Measurements from ENCODE around the gene CLCN2. TPM values are rescaled to one million over a fixed set of nuclear protein-coding genes. Genes with fewer than 3 reads are reported as not detected.

CLCN2 gene
- total RNA-seq, 4 donors from 2014 or later, result 13.7 to 246 (median 73.1) TPM

GRCh38 chr3:184371570-184372018, 10.2 kb upstream of the CLCN2 start:
- peak in 1 of 3 donors; percentile 46 for TF ChIP-seq POLR2AphosphoS5 (IDR thresholded peaks at IDR 0.05)
- TF ChIP-seq POLR2A (IDR thresholded peaks at IDR 0.05), result no peak
- TF ChIP-seq CTCF (IDR thresholded peaks at IDR 0.05), result peak; percentile 85 to 93 (median 91)
- Histone ChIP-seq H3K9me3 (no peaks in the 10 kb centered on the region), H3K4me1 (peaks cover 0 to 7% (median 0%) of the 10 kb centered on the region in 4 donors), H3K36me3 (peaks cover 0 to 6% (median 2%) of the 10 kb centered on the region in 4 donors), H3K27me3 (peaks cover 11% of the 10 kb centered on the region), H3K27ac (no peak overlapping the region), H3K4me3 (no peak overlapping the region)
- intact Hi-C loops (cut with DNase I; ENCODE audit: low total_unique reads), result loop anchor here (5.0 kb wide), 1 partner anchor 171 kb away; no protein-coding TSS in a partner anchor
- DNase-seq, result peak; percentile 78
- 37 to 52% methylated on average over 3 to 5 of the region's 5 CpGs for WGBS, 2 donors (ENCODE audit: low coverage in 1 of 2)
- in situ Hi-C loops (cut with MboI; ENCODE audit: low pct_ligation_motif_present in 1 of 4, low pct_unique_long_range_greater_than_20kb in 1 of 4, low sequenced_read_pairs in 3 of 4), result loop anchor here in 1 of 4 donors (10.0 to 25.0 kb wide), 2 partner anchors 163 to 416 kb away; no protein-coding TSS in a partner anchor

- Histone ChIP-seq H3K36me3 (peaks cover 0 to 10% (median 3%) of the 10 kb centered on the region in 4 donors), H3K9me3 (no peaks in the 10 kb centered on the region), H3K27me3 (no peaks in the 10 kb centered on the region), H3K4me1 (peaks cover 0 to 19% (median 11%) of the 10 kb centered on the region in 4 donors), H3K4me3 (no peak overlapping the region), H3K27ac (no peak overlapping the region)
- WGBS, 2 donors (ENCODE audit: low coverage in 1 of 2), result 82% methylated on average over 3 of the region's 3 CpGs; no CpG with 5 or more reads in 1 of the 2 donors
- no peak for DNase-seq
- in situ Hi-C loops (cut with MboI; ENCODE audit: low pct_ligation_motif_present in 1 of 4, low pct_unique_long_range_greater_than_20kb in 1 of 4, low sequenced_read_pairs in 3 of 4) (loop anchor here in 1 of 4 donors (25.0 kb wide), 1 partner anchor 419 kb away; no protein-coding TSS in a partner anchor), intact Hi-C loops (cut with DNase I; ENCODE audit: low total_unique reads) (loop anchor here (10.0 kb wide), 1 partner anchor 146 kb away; no protein-coding TSS in a partner anchor)
- no peak for TF ChIP-seq EP300 (IDR thresholded peaks at IDR 0.05; ENCODE audit: low read depth)
- TF ChIP-seq CTCF (IDR thresholded peaks at IDR 0.05), result no peak
- no peak for TF ChIP-seq POLR2A (IDR thresholded peaks at IDR 0.05)
- no peak for TF ChIP-seq POLR2AphosphoS5 (IDR thresholded peaks at IDR 0.05)
Measured at GRCh38 chr3:184368586-184369183, 7.3 kb upstream of the CLCN2 start.

GRCh38 chr3:184368116-184368515, 6.7 kb upstream of the CLCN2 start:
- in situ Hi-C loops (cut with MboI; ENCODE audit: low pct_ligation_motif_present in 1 of 4, low pct_unique_long_range_greater_than_20kb in 1 of 4, low sequenced_read_pairs in 3 of 4) (loop anchor here in 1 of 4 donors (25.0 kb wide), 1 partner anchor 419 kb away; no protein-coding TSS in a partner anchor), intact Hi-C loops (cut with DNase I; ENCODE audit: low total_unique reads) (loop anchor here (10.0 kb wide), 1 partner anchor 147 kb away; no protein-coding TSS in a partner anchor)
- no peak for DNase-seq
- 75 to 82% methylated on average over 5 to 9 of the region's 9 CpGs for WGBS, 2 donors (ENCODE audit: low coverage in 1 of 2)
- no peaks in the 10 kb centered on the region for H3K27me3 ChIP-seq
- H3K4me1 ChIP-seq, result peaks cover 0 to 19% (median 14%) of the 10 kb centered on the region in 4 donors
- peaks cover 0 to 10% (median 3%) of the 10 kb centered on the region in 4 donors for H3K36me3 ChIP-seq
- no peak overlapping the region for H3K4me3 ChIP-seq
- H3K27ac ChIP-seq, result no peak overlapping the region
- no peaks in the 10 kb centered on the region for H3K9me3 ChIP-seq
- TF ChIP-seq EP300 (IDR thresholded peaks at IDR 0.05; ENCODE audit: low read depth), result no peak
- no peak for TF ChIP-seq CTCF (IDR thresholded peaks at IDR 0.05)
- TF ChIP-seq POLR2A (IDR thresholded peaks at IDR 0.05), result no peak
- no peak for TF ChIP-seq POLR2AphosphoS5 (IDR thresholded peaks at IDR 0.05)

GRCh38 chr3:184366619-184367289, 5.3 kb upstream of the CLCN2 start:
- Histone ChIP-seq H3K4me3 (no peak overlapping the region), H3K36me3 (peaks cover 0 to 10% (median 3%) of the 10 kb centered on the region in 4 donors), H3K27ac (no peak overlapping the region), H3K27me3 (no peaks in the 10 kb centered on the region), H3K9me3 (no peaks in the 10 kb centered on the region), H3K4me1 (peaks cover 0 to 26% (median 15%) of the 10 kb centered on the region in 4 donors)
- intact Hi-C loops (cut with DNase I; ENCODE audit: low total_unique reads) (loop anchor here (10.0 kb wide), 1 partner anchor 148 kb away; no protein-coding TSS in a partner anchor), in situ Hi-C loops (cut with MboI; ENCODE audit: low pct_ligation_motif_present in 1 of 4, low pct_unique_long_range_greater_than_20kb in 1 of 4, low sequenced_read_pairs in 3 of 4) (loop anchor here in 1 of 4 donors (25.0 kb wide), 1 partner anchor 421 kb away; no protein-coding TSS in a partner anchor)
- DNase-seq, result no peak
- no peak for TF ChIP-seq EP300 (IDR thresholded peaks at IDR 0.05; ENCODE audit: low read depth)
- TF ChIP-seq POLR2A (IDR thresholded peaks at IDR 0.05), result no peak
- TF ChIP-seq CTCF (IDR thresholded peaks at IDR 0.05), result no peak
- TF ChIP-seq POLR2AphosphoS5 (IDR thresholded peaks at IDR 0.05), result no peak
- WGBS, 2 donors (ENCODE audit: low coverage in 1 of 2), result 69 to 87% methylated on average over 3 to 5 of the region's 5 CpGs
